Endothelial cell of umbilical vein (primary cell): ENCODE results near the gene B2M. TPM values are rescaled to one million over a fixed set of nuclear protein-coding genes. Genes with fewer than 3 reads are reported as not detected.
"Not testable (repeated sequence)": the region's sequence is repeated elsewhere in the genome, so short reads cannot be mapped to it uniquely, and the experiment has no call there.

Experiments used
- BruUV-seq: library from RNA; stranded (reverse); fragments of 400-500 nt; replicated peaks from 2 replicates; lab custom pipeline; 2021; lab: Mats Ljungman, UMichigan
- CTCF ChIA-PET: fragments of 300-600, 350-600 bp; sonication (Branson Sonifier 250); formaldehyde crosslinking; loops from one replicate; lab custom pipeline; 2021; ENCODE audit warnings: antibody characterized with exemption, inconsistent platforms; lab: Charles Lee
- POLR2A ChIA-PET: fragments of 300-600, 350-600 bp; sonication (Branson Sonifier 250); formaldehyde crosslinking; loops from one replicate; lab custom pipeline; 2021; ENCODE audit warnings: antibody characterized with exemption, inconsistent platforms; lab: Charles Lee
- DNase-seq: peaks from one replicate; pipeline ENCODE4 v3.0.0-alpha.2; 2011; ENCODE audit warnings: low read depth, low spot score
- FAIRE-seq: peaks from 2 replicates; lab custom pipeline; 2011; peaks lifted over from hg19 to GRCh38; lab: Jason Lieb, UNC
- H2AFZ ChIP-seq: 2 replicates; pipeline ENCODE4 v1.6.0; 2012; ENCODE audit warnings: low read depth, low read length, control low read depth, inconsistent platforms
- H3K27ac ChIP-seq: 2 replicates; pipeline ENCODE4 v1.5.1; 2011; ENCODE audit warnings: low read depth, mild to moderate bottlenecking, control low read depth, low read length, moderate library complexity; ENCODE audit not compliant: insufficient read depth
- H3K27me3 ChIP-seq, 2 experiments: 2 replicates each; pipeline versions ENCODE4 v1.6.0 to v1.6.1; 2011; ENCODE audit warnings: low read length in 2 of 2, mixed read lengths in 1 of 2; ENCODE audit not compliant: control insufficient read depth in 2 of 2, insufficient read depth in 2 of 2
- H3K36me3 ChIP-seq, 2 experiments: 2 replicates in 1 of 2; 3 replicates in 1 of 2; pipeline ENCODE4 v1.5.1; 2011; ENCODE audit warnings: low read length in 2 of 2, mild to moderate bottlenecking in 1 of 2, moderate library complexity in 1 of 2; ENCODE audit not compliant: control insufficient read depth in 2 of 2, insufficient read depth in 2 of 2; ENCODE audit errors: extremely low read depth in 1 of 2
- H3K4me1 ChIP-seq: 3 replicates; pipeline ENCODE4 v1.5.1; 2011; ENCODE audit warnings: mild to moderate bottlenecking, low read length; ENCODE audit not compliant: control insufficient read depth, insufficient read depth; ENCODE audit errors: extremely low read depth
- H3K4me2 ChIP-seq: 2 replicates; pipeline ENCODE4 v1.6.1; 2011; ENCODE audit warnings: low read length, control low read depth, mixed read lengths; ENCODE audit not compliant: insufficient read depth
- H3K4me3 ChIP-seq, 3 experiments: fragments of 200-600 bp in 1 of 3; sonication (generic), shearing (Covaris generic) in 1 of 3; replicated peaks in 1 of 3; 2 replicates each; pipeline ENCODE4 v1.5.1; 2011 to 2016; ENCODE audit warnings: control low read depth in 3 of 3, low read length in 3 of 3, mild to moderate bottlenecking in 2 of 3, inconsistent platforms in 1 of 3, low read depth in 1 of 3, moderate library complexity in 1 of 3; ENCODE audit not compliant: insufficient read depth in 1 of 3
- H3K79me2 ChIP-seq: 2 replicates; pipeline ENCODE4 v1.6.0; 2012; ENCODE audit warnings: low read length, inconsistent platforms; ENCODE audit not compliant: control insufficient read depth, insufficient read depth
- H3K9ac ChIP-seq: replicated peaks from 2 replicates; pipeline ENCODE3; 2011; ENCODE audit warnings: low read length, control low read depth; ENCODE audit not compliant: insufficient read depth; ENCODE audit errors: extremely low read depth
- H3K9me1 ChIP-seq: replicated peaks from 3 replicates; pipeline ENCODE4 v1.6.0; 2011; ENCODE audit warnings: mild to moderate bottlenecking, low read length; ENCODE audit not compliant: control insufficient read depth, insufficient read depth; ENCODE audit errors: extremely low read depth
- H3K9me3 ChIP-seq: replicated peaks from 2 replicates; pipeline ENCODE4 v1.5.1; 2012; ENCODE audit warnings: low read length, inconsistent platforms; ENCODE audit not compliant: control insufficient read depth, insufficient read depth
- H4K20me1 ChIP-seq: replicated peaks from 2 replicates; pipeline ENCODE3; 2011; ENCODE audit warnings: mild to moderate bottlenecking, low read length; ENCODE audit not compliant: control insufficient read depth, insufficient read depth; ENCODE audit errors: extremely low read depth
- EZH2 ChIP-seq: IDR thresholded peaks from 2 replicates; pipeline ENCODE4 v1.6.1; 2012; ENCODE audit warnings: borderline replicate concordance, low read depth, mild to moderate bottlenecking, moderate library complexity, low read length, inconsistent platforms; ENCODE audit not compliant: severe bottlenecking
- GATA2 ChIP-seq: IDR thresholded peaks from 2 replicates; pipeline ENCODE4 v1.7.0; 2011; ENCODE audit warnings: low read depth, mild to moderate bottlenecking, moderate library complexity, mixed read lengths, low read length; ENCODE audit not compliant: insufficient read length, insufficient read depth
- JUN ChIP-seq: IDR thresholded peaks from 2 replicates; pipeline ENCODE4 v1.6.1; 2011; ENCODE audit warnings: borderline replicate concordance, low read depth; ENCODE audit not compliant: insufficient read length, insufficient read depth
- MYC ChIP-seq: IDR thresholded peaks from one replicate; pipeline ENCODE4 v1.6.1; 2011; ENCODE audit warnings: mild to moderate bottlenecking, low read depth, low read length
- POLR2A ChIP-seq: IDR thresholded peaks from 2 replicates; pipeline ENCODE4 v1.6.1; 2012; ENCODE audit warnings: low read depth, mild to moderate bottlenecking, control low read depth, low read length
- POLR2AphosphoS5 ChIP-seq: IDR thresholded peaks from 2 replicates; pipeline ENCODE4 v1.6.1; 2012; ENCODE audit warnings: low read depth, mild to moderate bottlenecking, control low read depth, low read length, moderate library complexity; ENCODE audit not compliant: insufficient read depth
- dilution Hi-C: fragments of 300-500 bp; cut with MboI; formaldehyde crosslinking; loops from one replicate; pipeline ENCODE4 v1.15.0; 2019; ENCODE audit warnings: low sequenced_read_pairs; ENCODE audit not compliant: extremely low pct_ligation_motif_present
- intact Hi-C: fragments of 100-400 bp; cut with micrococcal nuclease; formaldehyde crosslinking; loops from one replicate; pipeline ENCODE4 v1.10.0; 2022
- polyA plus RNA-seq, 4 experiments: library from polyadenylated mRNA; depleted of rRNA in 3 of 4; stranded (reverse) in 3 of 4; unstranded in 1 of 4; fragments of >200 nt; gene quantifications; 2 replicates each; pipeline versions ENCODE4 v1.2.1 to v1.2.3, GENCODE V29; 2011 to 2012; ENCODE audit warnings: missing spikeins in 1 of 4
- total RNA-seq: library from RNA; stranded (reverse); gene quantifications from 2 replicates; pipeline ENCODE4 v1.2.3, GENCODE V29; 2021
- TF ChIP-seq, protein P1 (sequence below): IDR thresholded peaks from 2 replicates; pipeline ENCODE4 v1.6.1; 2011; ENCODE audit not compliant: insufficient read depth, insufficient read length

B2M gene
- total and polyA plus RNA-seq, 2 donors (not counting 3 experiments of a cell fraction or from before 2014, with no cell fraction given) = 985 to 5,206 TPM

GRCh38 chr15:44689318-44689717 lies 22.0 kb upstream of the B2M start:
- H3K9me3 ChIP-seq, H3K4me1 ChIP-seq, intact Hi-C loops, H3K9me1 ChIP-seq, H3K4me2 ChIP-seq, H3K27me3 ChIP-seq, H2AFZ ChIP-seq, dilution Hi-C loops, CTCF ChIA-PET, H4K20me1 ChIP-seq, FAIRE-seq, BruUV-seq, H3K79me2 ChIP-seq, H3K9ac ChIP-seq, H3K36me3 ChIP-seq, H3K4me3 ChIP-seq, H3K27ac ChIP-seq, POLR2A ChIA-PET, DNase-seq: not testable (repeated sequence)

GRCh38 chr15:44690245-44690644 lies 21.1 kb upstream of the B2M start:
- H3K79me2 ChIP-seq, H3K4me3 ChIP-seq, H3K9ac ChIP-seq, H3K27me3 ChIP-seq, FAIRE-seq, H3K4me1 ChIP-seq, H3K4me2 ChIP-seq, H4K20me1 ChIP-seq, POLR2A ChIA-PET, H2AFZ ChIP-seq, H3K9me3 ChIP-seq, DNase-seq, dilution Hi-C loops, H3K36me3 ChIP-seq, CTCF ChIA-PET, H3K27ac ChIP-seq, intact Hi-C loops, BruUV-seq, H3K9me1 ChIP-seq: not testable (repeated sequence)

GRCh38 chr15:44692659-44693058 lies 18.7 kb upstream of the B2M start:
- H3K4me3 ChIP-seq = no peak overlapping the region
- H2AFZ ChIP-seq = no peak overlapping the region
- no peaks in the 10 kb centered on the region for H4K20me1 ChIP-seq
- H3K4me2 ChIP-seq = no peak overlapping the region
- peaks cover 6 to 27% of the 10 kb centered on the region in 2 experiments for H3K27me3 ChIP-seq
- H3K9me1 ChIP-seq = no peaks in the 10 kb centered on the region
- TF ChIP-seq POLR2A (no peak), GATA2 (no peak), MYC (no peak), JUN (no peak), EZH2 (no peak), POLR2AphosphoS5 (no peak)
- TF ChIP-seq, protein P1, sequence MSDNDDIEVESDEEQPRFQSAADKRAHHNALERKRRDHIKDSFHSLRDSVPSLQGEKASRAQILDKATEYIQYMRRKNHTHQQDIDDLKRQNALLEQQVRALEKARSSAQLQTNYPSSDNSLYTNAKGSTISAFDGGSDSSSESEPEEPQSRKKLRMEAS = no peak
- dilution Hi-C loops (no loop called here), intact Hi-C loops (no loop called here)
- H3K9me3 ChIP-seq = no peaks in the 10 kb centered on the region
- H3K36me3 ChIP-seq = no peaks in the 10 kb centered on the region
- ChIA-PET CTCF (interaction anchor here (1.1 to 1.3 kb wide), 2 partner anchors 29 to 34 kb away, joined by 3 to 4 read pairs; partner anchors contain the start of gene SPG11), POLR2A (no interaction called here)
- H3K27ac ChIP-seq = no peak overlapping the region
- DNase-seq (no peak), FAIRE-seq (no peak)
- no peaks in the 10 kb centered on the region for H3K79me2 ChIP-seq
- H3K4me1 ChIP-seq = no peaks in the 10 kb centered on the region
- no peak overlapping the region for H3K9ac ChIP-seq
- no TSS peak for BruUV-seq
